Measurements from ENCODE around the gene METTL26. TPM values are rescaled to one million over a fixed set of nuclear protein-coding genes. Genes with fewer than 3 reads are reported as not detected.

Gene METTL26
- total and polyA plus RNA-seq, 2 of the 4 experiments (the other 2 are of a cell fraction): 46.8 to 128 TPM

GRCh38 chr16:660459-661183, 24.5 kb upstream of the METTL26 start:
- POLR2A ChIA-PET (ENCODE audit: unreplicated experiment): no interaction called here
- CTCF ChIA-PET: interaction anchor here (0.7 kb wide), 1 partner anchor 13 kb away, joined by 3 read pairs; no protein-coding TSS in a partner anchor
- Histone ChIP-seq H3K9ac (ENCODE audit: low read depth, low read length) (no peak overlapping the region), H2BK20ac (ENCODE audit: low read depth, low read length) (no peak overlapping the region), H2AK5ac (ENCODE audit: low read depth, low read length) (peak overlapping the region; percentile 27; the same call in 1 of the 2 replicates), H3K79me1 (ENCODE audit: low read depth in 1 of 2, low read length in 2 of 2) (no peaks in the 10 kb centered on the region), H2AK9ac (replicated peaks; ENCODE audit: low read depth, low read length, poor library complexity) (peak overlapping the region; percentile 97), H3K27me3 (ENCODE audit: control insufficient read depth, insufficient read depth, low read length) (no peaks in the 10 kb centered on the region), H3K18ac (ENCODE audit: low read depth, low read length) (no peak overlapping the region), H3K4me1 (ENCODE audit: control insufficient read depth, insufficient read depth, low read length) (peaks cover 5% of the 10 kb centered on the region), H2BK15ac (ENCODE audit: low read depth, low read length) (no peak overlapping the region), H2BK5ac (ENCODE audit: low read depth, low read length, poor library complexity, severe bottlenecking) (no peak overlapping the region), H2AFZ (replicated peaks; ENCODE audit: low read length, poor library complexity) (peak overlapping the region; percentile 88), H4K20me1 (ENCODE audit: insufficient read depth, low read length) (no peaks in the 10 kb centered on the region), H3K4me3 (ENCODE audit: insufficient read depth, low read depth, low read length) (no peak overlapping the region), H3K9me1 (ENCODE audit: insufficient read depth, low read length) (no peaks in the 10 kb centered on the region), H4K91ac (ENCODE audit: insufficient read depth, low read depth, low read length) (no peak overlapping the region), H4K5ac (ENCODE audit: low read depth, low read length) (no peak overlapping the region), H3K23ac (ENCODE audit: low read depth, low read length) (no peak overlapping the region), H3K9me3 (ENCODE audit: control insufficient read depth, insufficient read depth, low read length) (no peaks in the 10 kb centered on the region), H3K56ac (ENCODE audit: extremely low read depth, insufficient read depth, low read length) (no peak overlapping the region), H3K4ac (ENCODE audit: low read depth, low read length) (no peak overlapping the region), H3K27ac (ENCODE audit: insufficient read depth, low read length) (no peak overlapping the region), H4K8ac (ENCODE audit: low read depth in 2 of 2, low read length in 2 of 2) (peak overlapping the region in 1 of 2 experiments; percentile 43; a peak in 1 of 4 replicates), H3K14ac (replicated peaks; ENCODE audit: low read depth, low read length) (no peak overlapping the region), H2BK120ac (ENCODE audit: low read depth, low read length) (no peak overlapping the region), H3K4me2 (ENCODE audit: low read depth, low read length) (no peak overlapping the region), H3K36me3 (ENCODE audit: control insufficient read depth, insufficient read depth, low read length) (peaks cover 4% of the 10 kb centered on the region)
- WGBS, 2 experiments (ENCODE audit: extremely low coverage in 2 of 2, insufficient read length in 1 of 2): 43% methylated on average over 18 of the region's 43 CpGs; no CpG with 5 or more reads in 1 of the 2 experiments
- dilution Hi-C loops (cut with HindIII; ENCODE audit: low sequenced_read_pairs, unreplicated experiment): no loop called here
- DNase-seq (peak; percentile 77), ATAC-seq (ENCODE audit: low read depth) (peak; percentile 96)
- no TSS peak for BruUV-seq (replicated peaks)
- in situ Hi-C loops (cut with MboI; ENCODE audit: low sequenced_read_pairs): no loop called here
- TF ChIP-seq USF2 (IDR thresholded peaks at IDR 0.05; ENCODE audit: low read depth, low read length) (0 out of 2 replicates have a peak, but pooled peaks have one; percentile 9), SMC3 (IDR thresholded peaks at IDR 0.05; ENCODE audit: low read depth, low read length) (peak; percentile 27; the same call in 1 of the 2 replicates), RAD21 (IDR thresholded peaks at IDR 0.05; ENCODE audit: low read length) (peak; percentile 23), MAFK (IDR thresholded peaks at IDR 0.05; ENCODE audit: low read depth, low read length) (no peak), MAZ (IDR thresholded peaks at IDR 0.05; ENCODE audit: borderline replicate concordance, low read depth, low read length) (peak; percentile 61; the same call in 1 of the 2 replicates), CTCF (conservative IDR thresholded peaks at IDR 0.05; ENCODE audit: low read depth, low read length) (peak; percentile 37), BHLHE40 (IDR thresholded peaks at IDR 0.05; ENCODE audit: low read depth, low read length) (peak; percentile 87), CEBPB (IDR thresholded peaks at IDR 0.05; ENCODE audit: low read depth, low read length) (no peak)
- intact Hi-C loops (cut with micrococcal nuclease): loop anchor here (2.0 kb wide), 1 partner anchor 82 kb away; no protein-coding TSS in a partner anchor

All from IMR-90 (cell line).